NCI-H510A treated with DMSO at 0.1 percent for 48 hours (cell line): Measurements from ENCODE around the gene FBXL13.

Experiments
- DNase-seq: peaks from one replicate; lab custom pipeline; 2025; lab: John Stamatoyannopoulos, UW

The FBXL13 gene

GRCh38 chr7:102895602-102896001, 179.0 kb downstream of the FBXL13 start:
- no peak for DNase-seq

- no peak for DNase-seq
Observed at GRCh38 chr7:102892631-102893278, 181.8 kb downstream of the FBXL13 start.

GRCh38 chr7:102891693-102892261, 182.8 kb downstream of the FBXL13 start:
- DNase-seq: no peak

- no peak for DNase-seq
Observed at GRCh38 chr7:102890971-102891692, 183.5 kb downstream of the FBXL13 start.

- no peak for DNase-seq
Observed at GRCh38 chr7:102890292-102890970, 184.2 kb downstream of the FBXL13 start.

- no peak for DNase-seq
Observed at GRCh38 chr7:102889851-102890250, 184.7 kb downstream of the FBXL13 start.

- no peak for DNase-seq
Observed at GRCh38 chr7:102888561-102889233, 185.9 kb downstream of the FBXL13 start.

GRCh38 chr7:102883098-102883860, 191.3 kb downstream of the FBXL13 start:
- DNase-seq: no peak

GRCh38 chr7:102875700-102876295, 198.8 kb downstream of the FBXL13 start:
- no peak for DNase-seq

GRCh38 chr7:102874966-102875365, 199.6 kb downstream of the FBXL13 start:
- no peak for DNase-seq

- DNase-seq: no peak
Observed at GRCh38 chr7:102874166-102874829, 200.3 kb downstream of the FBXL13 start.

GRCh38 chr7:102873470-102874165, 201.0 kb downstream of the FBXL13 start:
- DNase-seq: no peak

- no peak for DNase-seq
Observed at GRCh38 chr7:102872460-102872859, 202.1 kb downstream of the FBXL13 start.

GRCh38 chr7:102869195-102869594, 205.4 kb downstream of the FBXL13 start:
- DNase-seq: no peak

- no peak for DNase-seq
Observed at GRCh38 chr7:102866535-102867215, 207.9 kb downstream of the FBXL13 start.

GRCh38 chr7:102864958-102865357, 209.6 kb downstream of the FBXL13 start:
- DNase-seq: no peak

- DNase-seq: no peak
Observed at GRCh38 chr7:102860351-102860811, 214.2 kb downstream of the FBXL13 start.

GRCh38 chr7:102859799-102860125, 214.8 kb downstream of the FBXL13 start:
- DNase-seq: no peak

- no peak for DNase-seq
Observed at GRCh38 chr7:102859084-102859798, 215.4 kb downstream of the FBXL13 start.
